ENCODE results near the gene NID2.

DNA sequence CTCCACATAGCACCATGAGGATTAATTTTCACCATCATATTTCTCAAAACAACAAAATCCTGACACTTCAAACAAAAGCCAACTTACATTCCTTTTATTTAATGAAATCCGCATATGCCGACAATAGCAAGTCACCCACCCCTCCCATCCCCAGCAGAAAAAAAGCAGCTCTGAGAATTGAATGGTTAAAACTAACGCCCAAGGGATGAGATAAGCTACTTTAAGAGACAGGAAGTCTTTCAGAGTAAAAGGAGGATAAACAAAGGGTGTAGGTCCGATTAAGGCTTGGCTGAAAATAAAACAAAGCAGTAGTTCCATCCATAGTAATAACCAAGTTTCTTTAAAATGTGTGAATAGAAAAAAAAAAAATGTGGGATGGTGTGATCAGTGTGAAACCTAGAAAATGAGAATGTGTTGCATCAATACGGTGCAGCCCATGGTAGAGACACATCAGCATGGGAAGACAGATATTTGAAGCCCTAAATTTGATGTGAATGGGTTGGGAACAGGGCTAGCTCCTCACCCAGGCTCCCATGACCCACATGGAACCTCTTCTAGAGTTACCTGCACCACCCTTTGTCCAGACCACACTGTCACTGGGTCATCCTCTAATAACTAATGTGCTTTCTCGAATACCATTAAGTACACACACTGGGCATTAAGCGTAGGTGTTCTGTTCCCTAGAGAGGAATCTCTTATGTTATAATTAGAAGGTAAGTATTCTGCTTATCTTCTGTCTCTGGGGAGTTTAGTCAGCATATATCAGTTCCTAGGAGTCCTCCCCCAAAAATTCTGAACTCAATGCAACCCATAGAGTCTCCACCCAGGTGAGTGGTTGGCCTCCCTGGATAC lies 47.8 kb downstream of the NID2 start:
- TF ChIP-seq KDM1A (IDR thresholded peaks at IDR 0.05; ENCODE audit: borderline replicate concordance) (no peak), NRF1 (conservative IDR thresholded peaks at IDR 0.05; ENCODE audit: low read depth, low read length) (no peak), ASH2L (IDR thresholded peaks at IDR 0.05; ENCODE audit: borderline replicate concordance, low read depth) (no peak), GATAD2B (conservative IDR thresholded peaks at IDR 0.05; ENCODE audit: low read depth) (no peak)
- TF ChIP-seq, protein P1, sequence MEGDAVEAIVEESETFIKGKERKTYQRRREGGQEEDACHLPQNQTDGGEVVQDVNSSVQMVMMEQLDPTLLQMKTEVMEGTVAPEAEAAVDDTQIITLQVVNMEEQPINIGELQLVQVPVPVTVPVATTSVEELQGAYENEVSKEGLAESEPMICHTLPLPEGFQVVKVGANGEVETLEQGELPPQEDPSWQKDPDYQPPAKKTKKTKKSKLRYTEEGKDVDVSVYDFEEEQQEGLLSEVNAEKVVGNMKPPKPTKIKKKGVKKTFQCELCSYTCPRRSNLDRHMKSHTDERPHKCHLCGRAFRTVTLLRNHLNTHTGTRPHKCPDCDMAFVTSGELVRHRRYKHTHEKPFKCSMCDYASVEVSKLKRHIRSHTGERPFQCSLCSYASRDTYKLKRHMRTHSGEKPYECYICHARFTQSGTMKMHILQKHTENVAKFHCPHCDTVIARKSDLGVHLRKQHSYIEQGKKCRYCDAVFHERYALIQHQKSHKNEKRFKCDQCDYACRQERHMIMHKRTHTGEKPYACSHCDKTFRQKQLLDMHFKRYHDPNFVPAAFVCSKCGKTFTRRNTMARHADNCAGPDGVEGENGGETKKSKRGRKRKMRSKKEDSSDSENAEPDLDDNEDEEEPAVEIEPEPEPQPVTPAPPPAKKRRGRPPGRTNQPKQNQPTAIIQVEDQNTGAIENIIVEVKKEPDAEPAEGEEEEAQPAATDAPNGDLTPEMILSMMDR (IDR thresholded peaks at IDR 0.05 in 2 of 3, conservative IDR thresholded peaks at IDR 0.05 in 1 of 3; ENCODE audit: control insufficient read depth in 2 of 3, extremely low read depth in 1 of 3, insufficient read depth in 1 of 3, low read depth in 3 of 3, low read length in 3 of 3): no peak
- TF ChIP-seq, protein P2, sequence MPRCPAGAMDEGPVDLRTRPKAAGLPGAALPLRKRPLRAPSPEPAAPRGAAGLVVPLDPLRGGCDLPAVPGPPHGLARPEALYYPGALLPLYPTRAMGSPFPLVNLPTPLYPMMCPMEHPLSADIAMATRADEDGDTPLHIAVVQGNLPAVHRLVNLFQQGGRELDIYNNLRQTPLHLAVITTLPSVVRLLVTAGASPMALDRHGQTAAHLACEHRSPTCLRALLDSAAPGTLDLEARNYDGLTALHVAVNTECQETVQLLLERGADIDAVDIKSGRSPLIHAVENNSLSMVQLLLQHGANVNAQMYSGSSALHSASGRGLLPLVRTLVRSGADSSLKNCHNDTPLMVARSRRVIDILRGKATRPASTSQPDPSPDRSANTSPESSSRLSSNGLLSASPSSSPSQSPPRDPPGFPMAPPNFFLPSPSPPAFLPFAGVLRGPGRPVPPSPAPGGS (IDR thresholded peaks at IDR 0.05; ENCODE audit: borderline replicate concordance, insufficient read depth, low read depth, low read length, poor library complexity, severe bottlenecking): no peak

All from GM12878 (cell line).